ENCODE data around the gene ST8SIA5.

ST8SIA5 gene

DNA sequence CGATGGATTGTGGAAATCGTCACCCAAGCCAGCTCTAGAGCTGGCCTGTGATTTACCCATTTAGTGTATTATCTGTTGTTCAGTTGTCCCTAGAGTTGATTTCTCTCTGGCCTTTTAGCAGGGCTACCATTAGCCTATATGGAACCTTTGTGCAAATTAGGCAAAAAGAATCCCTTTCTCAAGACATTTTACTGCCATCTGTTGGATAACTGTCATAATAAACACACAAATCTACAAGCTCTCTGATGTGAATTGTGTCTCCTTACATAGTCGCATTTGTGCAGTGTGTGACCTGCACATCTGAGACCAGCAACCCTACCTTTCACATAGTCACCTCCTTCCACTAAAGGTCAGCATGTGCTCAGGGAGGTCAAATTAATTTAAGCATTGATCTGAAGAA, 133.9 kb downstream of the ST8SIA5 start:
- DNase-seq = no peak

DNA sequence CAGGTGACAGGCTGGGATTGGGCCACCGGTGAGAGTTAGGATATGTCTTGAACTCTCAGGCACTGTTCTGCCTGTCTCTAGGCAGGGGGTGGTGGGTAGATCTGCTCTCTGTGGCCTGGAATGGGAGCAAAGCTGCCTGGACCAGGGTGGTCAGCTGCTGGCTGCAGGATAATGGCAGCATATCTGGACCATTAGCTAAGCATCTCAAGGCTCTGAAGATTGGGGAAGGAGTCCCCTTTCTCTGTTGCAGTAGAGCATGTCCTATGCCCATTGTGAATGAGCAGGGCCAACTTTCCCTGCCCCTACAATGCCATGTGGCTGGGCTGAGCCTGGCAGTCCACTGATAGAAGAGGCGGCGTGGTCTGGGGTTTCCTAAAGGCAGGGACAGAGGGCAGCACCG, 134.4 kb downstream of the ST8SIA5 start:
- DNase-seq = no peak

DNA sequence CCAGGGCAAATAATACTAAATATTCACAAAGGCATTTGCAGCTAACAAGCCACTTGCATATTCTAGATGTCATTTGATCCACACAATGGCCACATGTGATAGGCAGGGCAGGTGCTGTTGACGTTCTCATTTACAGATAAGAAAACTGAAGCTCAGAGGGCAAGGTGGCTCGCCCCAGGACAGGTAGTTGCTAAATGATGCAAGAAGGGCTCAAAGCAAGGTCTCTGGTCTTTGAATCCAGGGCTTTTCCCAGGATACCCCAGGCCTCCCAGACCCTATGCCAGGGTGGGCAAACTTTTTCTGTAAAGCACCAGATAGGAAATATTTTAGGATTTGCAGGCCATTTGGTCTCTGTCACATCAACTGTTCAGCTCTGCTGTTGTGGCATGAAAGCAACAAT, 135.0 kb downstream of the ST8SIA5 start:
- DNase-seq = no peak

DNA sequence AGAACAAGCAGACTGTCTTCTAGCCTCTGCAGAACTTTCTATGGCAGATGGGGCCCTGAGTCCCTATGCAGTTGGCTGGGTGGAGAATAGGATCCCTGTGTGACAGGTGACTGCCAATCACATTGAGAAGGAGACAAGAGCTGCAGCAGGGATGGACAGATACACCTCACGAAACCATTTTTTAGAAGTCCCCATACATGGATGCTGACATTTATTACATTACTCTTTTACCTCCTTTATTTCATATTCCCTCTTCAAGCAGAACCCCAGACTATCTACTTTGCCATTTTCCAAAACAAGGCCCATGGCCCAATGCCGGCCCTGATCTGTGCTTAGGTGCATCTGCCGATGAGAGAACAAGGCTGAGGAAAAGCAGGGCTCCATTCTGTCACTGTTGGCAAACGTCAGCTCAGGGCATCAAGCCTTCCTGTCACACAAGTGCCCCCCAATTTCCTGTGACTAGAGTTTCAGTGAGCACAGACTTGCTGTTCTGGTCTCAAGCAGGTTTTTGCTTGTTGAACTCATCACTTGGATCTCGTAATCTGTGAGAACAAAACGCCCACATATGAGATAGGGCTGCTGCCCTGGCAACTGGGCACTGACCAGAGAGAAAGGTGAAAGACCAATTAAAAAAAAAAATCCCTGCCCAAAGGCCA, 135.6 kb downstream of the ST8SIA5 start:
- no peak for DNase-seq

DNA sequence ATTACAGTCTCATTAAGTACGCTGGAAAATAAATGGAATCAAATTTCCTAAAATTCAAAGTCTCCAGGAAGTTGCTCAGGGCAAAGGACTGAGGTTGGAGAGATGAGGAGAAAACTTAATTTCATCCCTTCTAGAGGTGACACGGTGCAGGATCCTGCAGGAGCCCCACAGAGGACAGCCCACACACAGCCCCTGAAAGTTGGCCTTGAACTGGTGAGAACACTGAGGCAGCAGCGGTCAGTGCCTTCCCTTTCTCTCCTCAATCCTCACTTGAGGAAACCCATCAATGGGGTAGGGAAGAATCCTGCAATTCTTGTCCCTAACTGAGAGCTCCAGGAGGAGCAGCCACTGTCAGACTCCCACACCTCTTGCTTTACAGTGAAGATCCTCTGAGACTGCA, 137.3 kb downstream of the ST8SIA5 start:
- DNase-seq = no peak
